HG03575 (cell line): Measurements from ENCODE around the gene LYZL1.
"Not testable (repeated sequence)": the region's sequence is repeated elsewhere in the genome, so short reads cannot be mapped to it uniquely, and the experiment has no call there.

ENCODE experiments used
- ATAC-seq: cut with Tn5 transposase; IDR thresholded peaks from one replicate; pipeline ENCODE4 v1.9.1; 2021; ENCODE audit not compliant: unreplicated experiment, insufficient number of reproducible peaks, low FRiP score; ENCODE audit errors: extremely low read depth

Gene LYZL1

GRCh38 chr10:29322918-29323317 is 34.0 kb downstream of the LYZL1 start:
- no peak for ATAC-seq

- ATAC-seq, result no peak
Observed at GRCh38 chr10:29323367-29323766, 34.5 kb downstream of the LYZL1 start.

- ATAC-seq, result no peak
Observed at GRCh38 chr10:29324220-29324841, 35.5 kb downstream of the LYZL1 start.

- ATAC-seq, result no peak
Observed at GRCh38 chr10:29326299-29326698, 37.4 kb downstream of the LYZL1 start.

- ATAC-seq, result no peak
Observed at GRCh38 chr10:29326886-29327745, 38.2 kb downstream of the LYZL1 start.

- ATAC-seq, result no peak
Observed at GRCh38 chr10:29327746-29328102, 38.9 kb downstream of the LYZL1 start.

- ATAC-seq, result no peak
Observed at GRCh38 chr10:29328983-29329382, 40.1 kb downstream of the LYZL1 start.

GRCh38 chr10:29329420-29329819 is 40.5 kb downstream of the LYZL1 start:
- no peak for ATAC-seq

GRCh38 chr10:29332061-29332760 is 43.3 kb downstream of the LYZL1 start:
- no peak for ATAC-seq

- no peak for ATAC-seq
Observed at GRCh38 chr10:29332761-29333148, 43.9 kb downstream of the LYZL1 start.

GRCh38 chr10:29337526-29337925 is 48.7 kb downstream of the LYZL1 start:
- ATAC-seq, result not testable (repeated sequence)

GRCh38 chr10:29343607-29344038 is 54.8 kb downstream of the LYZL1 start:
- ATAC-seq, result no peak

- no peak for ATAC-seq
Observed at GRCh38 chr10:29344073-29344820, 55.4 kb downstream of the LYZL1 start.

- no peak for ATAC-seq
Observed at GRCh38 chr10:29345144-29345909, 56.5 kb downstream of the LYZL1 start.

- no peak for ATAC-seq
Observed at GRCh38 chr10:29345910-29346209, 57.0 kb downstream of the LYZL1 start.

- ATAC-seq, result no peak
Observed at GRCh38 chr10:29346296-29347001, 57.6 kb downstream of the LYZL1 start.

GRCh38 chr10:29348836-29349235 is 60.0 kb downstream of the LYZL1 start:
- ATAC-seq, result no peak

- no peak for ATAC-seq
Observed at GRCh38 chr10:29353305-29353704, 64.4 kb downstream of the LYZL1 start.
